Loucy (cell line): Measurements from ENCODE around the gene GRSF1.
"Not testable (repeated sequence)": the region's sequence is repeated elsewhere in the genome, so short reads cannot be mapped to it uniquely, and the experiment has no call there.

Experiments
- H2AFZ ChIP-seq: fragments of 200-600 bp; sonication (generic); 2 replicates; pipeline ENCODE4 v1.6.0; 2016; ENCODE audit warnings: antibody characterized with exemption, mild to moderate bottlenecking, low read length, moderate library complexity
- H3F3A ChIP-seq: fragments of 200-600 bp; 2 replicates; pipeline ENCODE4 v1.6.0; 2016; ENCODE audit warnings: antibody characterized with exemption, low read depth, mild to moderate bottlenecking
- H3K27me3 ChIP-seq: fragments of 200-600 bp; sonication (generic); 2 replicates; pipeline ENCODE4 v1.6.1; 2014; ENCODE audit warnings: low read length, mild to moderate bottlenecking; ENCODE audit not compliant: insufficient read depth, poor library complexity, severe bottlenecking
- H3K36me3 ChIP-seq: fragments of 200-600 bp; sonication (generic); 2 replicates; pipeline ENCODE4 v1.6.1; 2016; ENCODE audit warnings: low read length; ENCODE audit not compliant: insufficient read depth
- H3K4me1 ChIP-seq: fragments of 200-600 bp; sonication (generic); 2 replicates; pipeline ENCODE4 v1.5.1; 2014; ENCODE audit warnings: low read length, mild to moderate bottlenecking; ENCODE audit not compliant: insufficient read depth, poor library complexity, severe bottlenecking
- H3K4me2 ChIP-seq: fragments of 200-600 bp; sonication (generic); 2 replicates; pipeline ENCODE4 v1.6.0; 2014; ENCODE audit warnings: antibody characterized with exemption, low read length, low read depth, mild to moderate bottlenecking; ENCODE audit not compliant: poor library complexity, severe bottlenecking
- H3K4me3 ChIP-seq: fragments of 200-600 bp; sonication (generic); 2 replicates; pipeline ENCODE4 v1.5.1; 2014; ENCODE audit warnings: low read length, mild to moderate bottlenecking, mixed read lengths; ENCODE audit not compliant: poor library complexity, severe bottlenecking
- H3K79me2 ChIP-seq: fragments of 200-600 bp; sonication (generic); 2 replicates; pipeline ENCODE4 v1.6.1; 2014; ENCODE audit warnings: low read length; ENCODE audit not compliant: insufficient read depth
- H3K9ac ChIP-seq: fragments of 200-600 bp; sonication (generic); 2 replicates; pipeline ENCODE4 v1.6.0; 2014; ENCODE audit warnings: mild to moderate bottlenecking, low read depth, low read length, moderate library complexity; ENCODE audit not compliant: poor library complexity, severe bottlenecking
- H3K9me2 ChIP-seq: fragments of 200-600 bp; sonication (generic); replicated peaks from 2 replicates; pipeline ENCODE4 v1.6.1; 2016; ENCODE audit warnings: low read depth, low read length, mixed read lengths
- H3K9me3 ChIP-seq: fragments of 200-600 bp; sonication (generic); 2 replicates; pipeline ENCODE4 v1.6.1; 2014; ENCODE audit warnings: mild to moderate bottlenecking, antibody characterized with exemption, low read length, low read depth; ENCODE audit not compliant: insufficient read depth
- H4K20me1 ChIP-seq: fragments of 200-600 bp; sonication (generic); 2 replicates; pipeline ENCODE4 v1.6.0; 2014; ENCODE audit warnings: antibody characterized with exemption, low read length, mild to moderate bottlenecking; ENCODE audit not compliant: insufficient read depth, poor library complexity, severe bottlenecking
- CTCF ChIP-seq: fragments of 200-600 bp; sonication (generic); conservative IDR thresholded peaks from 2 replicates; pipeline ENCODE4 v1.5.1; 2014; ENCODE audit warnings: mild to moderate bottlenecking, antibody characterized with exemption, low read length
- EZH2phosphoT487 ChIP-seq: fragments of 200-600 bp; IDR thresholded peaks from 2 replicates; pipeline ENCODE4 v1.6.1; 2018; ENCODE audit warnings: antibody characterized with exemption, mild to moderate bottlenecking, moderate library complexity, borderline replicate concordance

The GRSF1 gene

DNA sequence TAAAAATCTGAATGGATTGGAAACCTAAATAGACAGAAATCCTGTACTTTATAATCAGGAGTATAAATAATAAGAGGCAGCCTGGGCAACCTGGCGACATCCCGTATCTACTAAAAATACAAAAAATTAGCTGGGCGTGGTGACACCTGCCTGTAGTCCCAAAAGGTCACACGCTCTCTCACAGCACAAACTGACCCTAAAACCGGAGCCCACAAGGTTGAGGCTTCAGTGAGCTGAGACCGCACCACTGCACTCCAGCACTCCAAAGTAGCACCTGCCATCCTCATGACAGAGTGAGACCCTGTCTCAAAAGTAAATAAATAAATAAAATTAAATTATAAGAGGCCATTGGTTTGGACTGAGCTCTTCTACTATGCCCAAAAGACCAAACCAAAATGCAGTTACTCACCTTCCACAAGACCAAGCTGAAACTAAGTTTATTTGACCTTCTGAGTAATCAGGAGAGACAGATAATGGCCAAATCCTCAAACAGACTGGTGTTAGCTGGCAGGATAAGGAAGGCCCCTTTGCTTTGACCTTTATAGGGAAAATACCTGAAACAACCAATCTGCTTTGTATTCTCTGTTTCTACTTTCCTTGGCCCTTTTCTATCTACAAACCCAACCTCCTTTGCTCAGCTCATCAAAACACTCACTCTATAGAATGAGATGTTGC lies 3.2 kb upstream of the GRSF1 start:
- no peaks in the 10 kb centered on the region for H3F3A ChIP-seq
- H2AFZ ChIP-seq, result no peak overlapping the region
- no peak for TF ChIP-seq EZH2phosphoT487
- TF ChIP-seq CTCF, result no peak
- H3K27me3 ChIP-seq, result peaks cover 5% of the 10 kb centered on the region
- H3K9me3 ChIP-seq, result no peaks in the 10 kb centered on the region
- peaks cover 18% of the 10 kb centered on the region for H3K79me2 ChIP-seq
- no peak overlapping the region for H3K9ac ChIP-seq
- H3K4me1 ChIP-seq, result peaks cover 5% of the 10 kb centered on the region
- H3K9me2 ChIP-seq, result no peaks in the 10 kb centered on the region
- no peak overlapping the region for H3K4me3 ChIP-seq
- H3K4me2 ChIP-seq, result no peak overlapping the region
- peaks cover 12% of the 10 kb centered on the region for H4K20me1 ChIP-seq
- no peaks in the 10 kb centered on the region for H3K36me3 ChIP-seq

DNA sequence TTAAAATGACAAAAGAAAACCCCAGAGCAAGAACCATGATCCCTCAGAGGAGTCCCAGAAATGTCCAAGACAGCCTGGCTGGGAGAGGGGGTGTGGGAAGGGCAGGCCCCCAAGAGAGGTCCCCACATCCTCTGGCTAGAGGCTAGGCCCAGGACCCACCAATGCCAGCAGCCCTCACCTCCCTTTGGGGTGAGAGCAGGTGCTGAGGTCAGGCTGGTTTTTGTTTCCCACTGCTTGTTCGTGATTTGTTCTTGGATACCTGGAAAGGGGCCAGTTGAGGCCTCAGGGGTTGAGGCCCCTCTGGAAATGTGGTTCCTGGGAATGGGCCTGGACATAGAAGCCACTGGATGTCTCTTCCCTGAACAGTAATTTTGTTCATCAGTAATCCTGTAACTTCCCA lies 2.3 kb upstream of the GRSF1 start:
- H3F3A ChIP-seq, result no peaks in the 10 kb centered on the region
- no peak overlapping the region for H3K4me2 ChIP-seq
- H3K36me3 ChIP-seq, result no peaks in the 10 kb centered on the region
- H3K9ac ChIP-seq, result no peak overlapping the region
- H2AFZ ChIP-seq, result no peak overlapping the region
- H3K4me3 ChIP-seq, result no peak overlapping the region
- H3K9me3 ChIP-seq, result no peaks in the 10 kb centered on the region
- H4K20me1 ChIP-seq, result peaks cover 22% of the 10 kb centered on the region
- H3K79me2 ChIP-seq, result peaks cover 27% of the 10 kb centered on the region
- H3K9me2 ChIP-seq, result no peaks in the 10 kb centered on the region
- TF ChIP-seq EZH2phosphoT487 (no peak), CTCF (no peak)
- H3K4me1 ChIP-seq, result peaks cover 5% of the 10 kb centered on the region
- peaks cover 5% of the 10 kb centered on the region for H3K27me3 ChIP-seq

DNA sequence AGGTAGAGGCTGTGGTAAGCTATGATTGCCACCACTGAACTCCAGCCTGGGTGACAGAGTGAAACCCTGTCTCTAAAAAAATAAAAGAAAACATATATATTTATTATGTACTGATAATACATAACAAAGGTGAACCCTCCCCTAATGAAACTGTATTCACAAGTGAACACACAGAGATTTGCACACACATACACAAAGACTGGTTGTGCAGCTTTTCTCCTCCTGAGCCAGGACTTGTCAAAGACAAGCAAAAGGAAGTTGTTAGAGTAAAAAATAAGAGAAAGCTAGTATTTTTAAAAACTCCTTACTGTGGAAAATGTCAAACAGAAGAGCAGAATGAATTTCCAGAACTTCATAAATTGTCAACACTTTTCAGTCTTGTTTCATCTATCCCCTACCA lies 1.5 kb upstream of the GRSF1 start:
- Histone ChIP-seq H2AFZ (no peak overlapping the region), H3K4me3 (no peak overlapping the region), H3K9me3 (no peaks in the 10 kb centered on the region), H3K79me2 (peaks cover 35% of the 10 kb centered on the region), H3K27me3 (peaks cover 5% of the 10 kb centered on the region), H3K9ac (no peak overlapping the region), H3K4me2 (no peak overlapping the region), H4K20me1 (peaks cover 29% of the 10 kb centered on the region), H3F3A (no peaks in the 10 kb centered on the region), H3K36me3 (no peaks in the 10 kb centered on the region), H3K9me2 (no peaks in the 10 kb centered on the region), H3K4me1 (peaks cover 12% of the 10 kb centered on the region)
- TF ChIP-seq EZH2phosphoT487, result no peak
- no peak for TF ChIP-seq CTCF

DNA sequence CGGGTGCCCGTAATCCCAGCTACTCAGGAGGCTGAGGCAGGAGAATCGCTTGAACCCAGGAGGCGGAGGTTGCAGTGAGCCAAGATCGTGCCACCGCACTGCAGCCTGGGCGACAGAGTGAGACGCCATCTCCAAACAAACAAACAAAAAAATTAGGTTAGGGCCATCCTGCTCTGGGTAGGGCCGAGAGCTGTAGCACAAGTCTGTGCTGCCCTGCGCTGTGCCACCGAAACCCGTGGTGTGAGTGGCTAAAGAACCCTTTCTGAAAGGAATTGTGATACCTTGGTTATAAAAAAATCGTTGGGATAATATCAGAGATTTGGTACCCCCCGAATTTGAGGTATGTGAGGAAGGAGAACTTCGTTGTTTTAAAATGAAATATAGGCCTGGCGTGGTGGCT lies 941 bp upstream of the GRSF1 start:
- H2AFZ ChIP-seq, H3K27me3 ChIP-seq, H3F3A ChIP-seq, H3K4me2 ChIP-seq, H3K9me3 ChIP-seq, H3K9ac ChIP-seq, H3K9me2 ChIP-seq, H3K4me3 ChIP-seq, H3K36me3 ChIP-seq: not testable (repeated sequence)
- peaks cover 40% of the 10 kb centered on the region for H3K79me2 ChIP-seq
- H3K4me1 ChIP-seq, result peaks cover 16% of the 10 kb centered on the region
- peaks cover 35% of the 10 kb centered on the region for H4K20me1 ChIP-seq

- Histone ChIP-seq H4K20me1 (peaks cover 38% of the 10 kb centered on the region), H3K4me1 (peaks cover 16% of the 10 kb centered on the region), H3K79me2 (peaks cover 45% of the 10 kb centered on the region)
- not testable (repeated sequence) for H3K27me3 ChIP-seq, H3K9me3 ChIP-seq, H3F3A ChIP-seq, H3K4me2 ChIP-seq, H2AFZ ChIP-seq, H3K4me3 ChIP-seq, H3K36me3 ChIP-seq, H3K9me2 ChIP-seq, H3K9ac ChIP-seq
These were observed 447 bp upstream of the GRSF1 start for GRCh38 chr4:70840137-70840536.
